ENCODE results near the gene ARHGAP10.

The ARHGAP10 gene

GRCh38 chr4:147975933-147976928, 244.3 kb downstream of the ARHGAP10 start:
- TF ChIP-seq CTCF (IDR thresholded peaks at IDR 0.05; ENCODE audit: low read depth, low read length) = no peak
- peak; percentile 40 for DNase-seq (ENCODE audit: low read depth, low spot score)
- no peak overlapping the region for H3K4me3 ChIP-seq (ENCODE audit: low read depth, low read length)
- in situ Hi-C loops (cut with HindIII; ENCODE audit: low sequenced_read_pairs) = no loop called here

- no peak overlapping the region for H3K4me3 ChIP-seq (ENCODE audit: low read depth, low read length)
- no peak for TF ChIP-seq CTCF (IDR thresholded peaks at IDR 0.05; ENCODE audit: low read depth, low read length)
- in situ Hi-C loops (cut with HindIII; ENCODE audit: low sequenced_read_pairs) = no loop called here
- no peak for DNase-seq (ENCODE audit: low read depth, low spot score)
Observed at GRCh38 chr4:147980586-147980985, 248.7 kb downstream of the ARHGAP10 start.

- DNase-seq (ENCODE audit: low read depth, low spot score) = peak; percentile 66
- no peak overlapping the region for H3K4me3 ChIP-seq (ENCODE audit: low read depth, low read length)
- no peak for TF ChIP-seq CTCF (IDR thresholded peaks at IDR 0.05; ENCODE audit: low read depth, low read length)
- in situ Hi-C loops (cut with HindIII; ENCODE audit: low sequenced_read_pairs) = no loop called here
Observed at GRCh38 chr4:147981305-147981704, 249.4 kb downstream of the ARHGAP10 start.

- in situ Hi-C loops (cut with HindIII; ENCODE audit: low sequenced_read_pairs) = no loop called here
- peak; percentile 55 for DNase-seq (ENCODE audit: low read depth, low spot score)
Observed at GRCh38 chr4:147984065-147984777, 252.3 kb downstream of the ARHGAP10 start.

GRCh38 chr4:147984778-147985138, 252.9 kb downstream of the ARHGAP10 start:
- H3K4me3 ChIP-seq (ENCODE audit: low read depth, low read length) = no peak overlapping the region
- in situ Hi-C loops (cut with HindIII; ENCODE audit: low sequenced_read_pairs) = no loop called here
- no peak for TF ChIP-seq CTCF (IDR thresholded peaks at IDR 0.05; ENCODE audit: low read depth, low read length)
- DNase-seq (ENCODE audit: low read depth, low spot score) = no peak

More at GRCh38 chr4:147984065-147984777, 252.3 kb downstream of the ARHGAP10 start:
- TF ChIP-seq CTCF (IDR thresholded peaks at IDR 0.05; ENCODE audit: low read depth, low read length) = peak; percentile 81
- H3K4me3 ChIP-seq (ENCODE audit: low read depth, low read length) = no peak overlapping the region

GRCh38 chr4:147985376-147985775, 253.5 kb downstream of the ARHGAP10 start:
- H3K4me3 ChIP-seq (ENCODE audit: low read depth, low read length) = no peak overlapping the region
- no peak for TF ChIP-seq CTCF (IDR thresholded peaks at IDR 0.05; ENCODE audit: low read depth, low read length)
- DNase-seq (ENCODE audit: low read depth, low spot score) = no peak
- in situ Hi-C loops (cut with HindIII; ENCODE audit: low sequenced_read_pairs) = no loop called here
